Transverse colon (tissue), 4 donors: ENCODE measurements around the gene ZNF326.

Experiments
- CTCF ChIP-seq, 5 experiments: fragments of 200-600 bp in 3 of 5; fragments of 450-650 bp in 2 of 5; sonication (generic) in 3 of 5; IDR thresholded peaks; 1 replicate in 2 of 5; 2 replicates in 3 of 5; pipeline ENCODE4 v1.5.1; 2016 to 2017; ENCODE audit warnings: antibody characterized with exemption in 5 of 5, inconsistent platforms in 3 of 5, mild to moderate bottlenecking in 2 of 5, moderate library complexity in 1 of 5
- EP300 ChIP-seq: sonication (generic); formaldehyde crosslinking; IDR thresholded peaks from one replicate; pipeline ENCODE4 v1.6.1; 2017; ENCODE audit warnings: antibody characterized with exemption, low read depth
- POLR2A ChIP-seq: fragments of 450-650 bp; IDR thresholded peaks from one replicate; pipeline ENCODE4 v1.6.1; 2016; ENCODE audit warnings: antibody characterized with exemption, mild to moderate bottlenecking, moderate library complexity
- POLR2AphosphoS5 ChIP-seq, 3 donors: sonication (generic); formaldehyde crosslinking; IDR thresholded peaks; one replicate each; pipeline ENCODE4 v1.6.1; 2016; ENCODE audit warnings: antibody characterized with exemption in 3 of 3

- TF ChIP-seq CTCF (IDR thresholded peaks at IDR 0.05) (peak; percentile 82 to 88 (median 86)), POLR2AphosphoS5 (IDR thresholded peaks at IDR 0.05) (no peak), POLR2A (no peak), EP300 (no peak)
Measured at GRCh38 chr1:89987159-89987819, 7.6 kb upstream of the ZNF326 start.
